K562 (cell line): ENCODE data around the gene ADGRB2. TPM values are rescaled to one million over a fixed set of nuclear protein-coding genes. Genes with fewer than 3 reads are reported as not detected.

ENCODE experiments used
- ASH1L ChIP-seq: fragments of 450-650 bp; IDR thresholded peaks from 2 replicates; pipeline ENCODE4 v1.6.1; 2018; ENCODE audit warnings: borderline replicate concordance, mild to moderate bottlenecking, low read depth; ENCODE audit not compliant: partially characterized antibody
- DACH1 ChIP-seq: fragments of 450-650 bp; IDR thresholded peaks from 2 replicates; pipeline ENCODE4 v1.6.1; 2018; ENCODE audit not compliant: partially characterized antibody
- ELF1 ChIP-seq: fragments of 200-800 bp; sonication (Bioruptor generic); IDR thresholded peaks from 2 replicates; pipeline ENCODE4 v1.6.1; 2016; ENCODE audit warnings: missing genetic modification characterization, missing compliant biosample characterization
- EWSR1 ChIP-seq: fragments of 450-650 bp; IDR thresholded peaks from 2 replicates; pipeline ENCODE4 v1.6.1; 2018; ENCODE audit warnings: borderline replicate concordance, mild to moderate bottlenecking, low read depth, moderate library complexity; ENCODE audit not compliant: partially characterized antibody
- HDAC3 ChIP-seq: fragments of 450-650 bp; IDR thresholded peaks from 2 replicates; pipeline ENCODE4 v1.6.1; 2018; ENCODE audit warnings: borderline replicate concordance, mild to moderate bottlenecking, moderate library complexity; ENCODE audit not compliant: partially characterized antibody
- MTF1 ChIP-seq: fragments of 250-450 bp; sonication (Bioruptor Pico); IDR thresholded peaks from 2 replicates; pipeline ENCODE4 v1.9.0; 2021; ENCODE audit warnings: moderate library complexity, mild to moderate bottlenecking, inconsistent platforms, borderline replicate concordance
- NCOA4 ChIP-seq: fragments of 450-650 bp; IDR thresholded peaks from 2 replicates; pipeline ENCODE4 v1.6.1; 2018; ENCODE audit warnings: mild to moderate bottlenecking; ENCODE audit not compliant: partially characterized antibody
- NR3C1 ChIP-seq: sonication (generic); formaldehyde crosslinking; IDR thresholded peaks from 2 replicates; pipeline ENCODE4 v1.8.1; 2022; ENCODE audit warnings: missing genetic modification reagents
- PTTG1 ChIP-seq: fragments of 450-650 bp; IDR thresholded peaks from 2 replicates; pipeline ENCODE4 v1.6.1; 2016; ENCODE audit warnings: low read depth, mild to moderate bottlenecking, missing genetic modification characterization, missing compliant biosample characterization
- SMAD3 ChIP-seq: fragments of 450-650 bp; formaldehyde crosslinking; conservative IDR thresholded peaks from 2 replicates; pipeline ENCODE4 v1.4.0; 2020; ENCODE audit warnings: mild to moderate bottlenecking
- TEAD4 ChIP-seq, 2 experiments: sonication (generic) in 1 of 2; formaldehyde crosslinking in 1 of 2; IDR thresholded peaks; 2 replicates each; pipeline versions ENCODE4 v1.6.1 to v1.8.0; 2012 to 2022; ENCODE audit warnings: borderline replicate concordance in 1 of 2, inconsistent platforms in 1 of 2, low read length in 1 of 2, mild to moderate bottlenecking in 1 of 2, missing genetic modification reagents in 1 of 2
- ZNF280A ChIP-seq: fragments of 450-650 bp; IDR thresholded peaks from 2 replicates; pipeline ENCODE4 v1.6.1; 2018; ENCODE audit warnings: mild to moderate bottlenecking, low read depth; ENCODE audit not compliant: partially characterized antibody
- ZSCAN32 ChIP-seq: fragments of 450-650 bp; formaldehyde crosslinking; IDR thresholded peaks from 2 replicates; pipeline ENCODE4 v1.4.0; 2020; ENCODE audit warnings: mild to moderate bottlenecking, moderate library complexity
- polyA plus RNA-seq, 8 experiments: library from polyadenylated mRNA; depleted of rRNA in 4 of 8; stranded (reverse) in 5 of 8; unstranded in 3 of 8; fragments of >200 nt; fragmentation: Nextera tagmentation in 2 of 8; fragmentation: Illumina TruSeq in 1 of 8; extraction: Ambion mirVana in 2 of 8; extraction: Trizol in 1 of 8; gene quantifications; 2 replicates each; pipeline versions ENCODE4 v1.2.1 to v1.2.3, GENCODE V29; 2011 to 2014; ENCODE audit warnings: inconsistent platforms in 1 of 8, missing spikeins in 1 of 8
- total RNA-seq, 7 experiments: library from RNA; depleted of rRNA in 6 of 7; stranded (reverse); fragments of >200 nt in 6 of 7; fragmentation: Illumina TruSeq in 2 of 7; extraction: Trizol in 2 of 7; gene quantifications; 2 replicates each; pipeline versions ENCODE4 v1.2.1 to v1.2.3, GENCODE V29; 2011 to 2021; ENCODE audit warnings: low replicate concordance in 1 of 7
- TF ChIP-seq, protein P1 (sequence below): fragments of 450-650 bp; formaldehyde crosslinking; IDR thresholded peaks from 2 replicates; pipeline ENCODE4 v1.4.0; 2022; ENCODE audit warnings: missing genetic modification characterization

ADGRB2 gene
- total and polyA plus RNA-seq, 9 of the 15 experiments (the other 6 are each of a cell fraction or from before 2014, with no cell fraction given) = 0.04 to 0.23 (median 0.20) TPM; not detected in 2

- TF ChIP-seq, protein P1, sequence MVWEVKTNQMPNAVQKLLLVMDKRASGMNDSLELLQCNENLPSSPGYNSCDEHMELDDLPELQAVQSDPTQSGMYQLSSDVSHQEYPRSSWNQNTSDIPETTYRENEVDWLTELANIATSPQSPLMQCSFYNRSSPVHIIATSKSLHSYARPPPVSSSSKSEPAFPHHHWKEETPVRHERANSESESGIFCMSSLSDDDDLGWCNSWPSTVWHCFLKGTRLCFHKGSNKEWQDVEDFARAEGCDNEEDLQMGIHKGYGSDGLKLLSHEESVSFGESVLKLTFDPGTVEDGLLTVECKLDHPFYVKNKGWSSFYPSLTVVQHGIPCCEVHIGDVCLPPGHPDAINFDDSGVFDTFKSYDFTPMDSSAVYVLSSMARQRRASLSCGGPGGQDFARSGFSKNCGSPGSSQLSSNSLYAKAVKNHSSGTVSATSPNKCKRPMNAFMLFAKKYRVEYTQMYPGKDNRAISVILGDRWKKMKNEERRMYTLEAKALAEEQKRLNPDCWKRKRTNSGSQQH = no peak
- TF ChIP-seq ELF1 (tag) (no peak), ASH1L (no peak), ZNF280A (no peak), MTF1 (no peak), SMAD3 (CRISPR knock-in tag) (no peak), ZSCAN32 (CRISPR knock-in tag) (no peak), HDAC3 (no peak), NR3C1 (CRISPR knock-in tag) (no peak), NCOA4 (no peak), PTTG1 (tag) (no peak), TEAD4 (IDR thresholded peaks at IDR 0.05; ENCODE audit: low read length) (no peak), TEAD4 (CRISPR knock-in tag; IDR thresholded peaks at IDR 0.05; ENCODE audit: borderline replicate concordance) (no peak), DACH1 (no peak), EWSR1 (no peak)
These were observed 67.9 kb downstream of the ADGRB2 start (continued) for GRCh38 chr1:31696242-31696641.
